ENCODE results near the gene DAB2. TPM values are rescaled to one million over a fixed set of nuclear protein-coding genes. Genes with fewer than 3 reads are reported as not detected.

The DAB2 gene
- total RNA-seq, 1 donor from 2014 or later = 28.5 TPM

DNA sequence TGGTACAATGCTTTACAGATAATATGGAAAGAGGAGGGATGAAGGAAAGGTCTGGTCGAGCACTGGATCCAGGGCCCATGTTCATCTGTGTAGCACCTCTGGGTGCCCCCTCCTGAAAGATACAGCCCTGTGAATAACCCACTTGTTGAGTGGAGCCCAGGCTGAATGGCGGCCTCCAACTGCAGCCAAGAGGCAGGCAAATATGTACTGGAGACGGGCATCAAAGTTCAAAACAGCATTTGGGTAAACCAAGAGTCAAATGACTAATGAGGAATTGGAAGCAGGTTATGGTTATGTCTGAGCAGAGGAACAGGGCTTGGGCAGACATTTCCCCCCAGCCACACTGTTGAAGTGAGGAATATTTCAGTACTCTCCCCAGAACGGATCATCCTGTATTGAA is 61.6 kb downstream of the DAB2 start:
- Histone ChIP-seq H3K9me3 (replicated peaks) (no peaks in the 10 kb centered on the region), H3K4me1 (peaks cover under 1% of the 10 kb centered on the region), H3K27me3 (ENCODE audit: low read depth) (no peaks in the 10 kb centered on the region), H3K4me3 (no peak overlapping the region), H3K36me3 (no peaks in the 10 kb centered on the region), H3K27ac (replicated peaks) (no peak overlapping the region)
- DNase-seq = no peak
- intact Hi-C loops (cut with micrococcal nuclease) = no loop called here
- no peak for TF ChIP-seq CTCF (IDR thresholded peaks at IDR 0.05; ENCODE audit: borderline replicate concordance)

GRCh38 chr5:39362646-39363045 is 62.1 kb downstream of the DAB2 start:
- TF ChIP-seq CTCF (IDR thresholded peaks at IDR 0.05; ENCODE audit: borderline replicate concordance) = no peak
- no peaks in the 10 kb centered on the region for H3K9me3 ChIP-seq (replicated peaks)
- intact Hi-C loops (cut with micrococcal nuclease) = no loop called here

GRCh38 chr5:39361306-39361705 is 63.5 kb downstream of the DAB2 start:
- TF ChIP-seq CTCF (IDR thresholded peaks at IDR 0.05; ENCODE audit: borderline replicate concordance) = no peak
- no peaks in the 10 kb centered on the region for H3K36me3 ChIP-seq
- no peaks in the 10 kb centered on the region for H3K27me3 ChIP-seq (ENCODE audit: low read depth)
- no peak overlapping the region for H3K27ac ChIP-seq (replicated peaks)
- no peak overlapping the region for H3K4me3 ChIP-seq
- intact Hi-C loops (cut with micrococcal nuclease) = no loop called here
- H3K9me3 ChIP-seq (replicated peaks) = no peaks in the 10 kb centered on the region
- no peak for DNase-seq
- no peaks in the 10 kb centered on the region for H3K4me1 ChIP-seq

More at GRCh38 chr5:39362646-39363045, 62.1 kb downstream of the DAB2 start:
- Histone ChIP-seq H3K4me1 (no peaks in the 10 kb centered on the region), H3K4me3 (no peak overlapping the region), H3K36me3 (no peaks in the 10 kb centered on the region), H3K27ac (replicated peaks) (no peak overlapping the region), H3K27me3 (ENCODE audit: low read depth) (no peaks in the 10 kb centered on the region)
- no peak for DNase-seq

- no peak for TF ChIP-seq CTCF (IDR thresholded peaks at IDR 0.05; ENCODE audit: borderline replicate concordance)
- no peaks in the 10 kb centered on the region for H3K36me3 ChIP-seq
- no peak overlapping the region for H3K27ac ChIP-seq (replicated peaks)
- H3K4me3 ChIP-seq = no peak overlapping the region
- no peaks in the 10 kb centered on the region for H3K9me3 ChIP-seq (replicated peaks)
- no peaks in the 10 kb centered on the region for H3K27me3 ChIP-seq (ENCODE audit: low read depth)
- no peak for DNase-seq
- no peaks in the 10 kb centered on the region for H3K4me1 ChIP-seq
- intact Hi-C loops (cut with micrococcal nuclease) = no loop called here
These were observed 64.2 kb downstream of the DAB2 start for GRCh38 chr5:39360471-39361111.

DNA sequence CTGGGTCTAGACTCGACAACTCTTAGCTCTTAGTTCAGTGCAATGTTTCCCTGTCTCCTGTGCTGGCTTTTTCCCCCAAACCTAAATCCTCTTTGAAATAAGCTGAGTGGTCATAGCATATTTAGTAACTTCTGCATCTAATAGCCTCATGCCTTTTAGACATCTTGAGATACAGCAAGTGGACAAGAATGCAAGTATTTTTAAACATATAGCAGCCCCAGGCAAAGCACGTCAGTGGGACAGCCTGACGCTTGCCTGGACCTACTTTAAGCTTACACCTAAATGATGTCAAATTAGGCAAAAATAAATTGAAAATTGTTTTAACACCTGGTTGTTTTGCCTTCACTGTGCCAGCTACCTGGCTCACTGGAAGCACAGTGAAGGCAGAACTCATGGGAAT is 68.5 kb downstream of the DAB2 start:
- Histone ChIP-seq H3K4me1 (no peaks in the 10 kb centered on the region), H3K27ac (replicated peaks) (no peak overlapping the region), H3K36me3 (no peaks in the 10 kb centered on the region), H3K9me3 (replicated peaks) (peaks cover 15% of the 10 kb centered on the region), H3K27me3 (ENCODE audit: low read depth) (no peaks in the 10 kb centered on the region), H3K4me3 (no peak overlapping the region)
- intact Hi-C loops (cut with micrococcal nuclease) = no loop called here
- TF ChIP-seq CTCF (IDR thresholded peaks at IDR 0.05; ENCODE audit: borderline replicate concordance) = no peak
- no peak for DNase-seq

All from left ventricle myocardium inferior (tissue), 1 donor.